Upper lobe of left lung (tissue), 4 donors: ENCODE data around the gene RAB36.

ENCODE experiments used
- CTCF ChIP-seq, 6 experiments: fragments of 450-650 bp in 4 of 6; fragments of 200-600 bp in 2 of 6; sonication (generic) in 2 of 6; IDR thresholded peaks; one replicate each; pipeline ENCODE4 v1.5.1; 2016 to 2019; ENCODE audit warnings: antibody characterized with exemption in 6 of 6
- POLR2A ChIP-seq, 4 donors: fragments of 450-650 bp; IDR thresholded peaks; one replicate each; pipeline ENCODE4 v1.5.1; 2016 to 2017; ENCODE audit warnings: antibody characterized with exemption in 4 of 4, mild to moderate bottlenecking in 2 of 4

- TF ChIP-seq POLR2A (IDR thresholded peaks at IDR 0.05) (no peak), CTCF (IDR thresholded peaks at IDR 0.05) (no peak)
These were observed 11.4 kb upstream of the RAB36 start for GRCh38 chr22:23133922-23134321.
